ENCODE results near the gene CDKN2D.
"Not testable (repeated sequence)": the region's sequence is repeated elsewhere in the genome, so short reads cannot be mapped to it uniquely, and the experiment has no call there.

Gene CDKN2D

GRCh38 chr19:10553943-10554381 lies 14.8 kb downstream of the CDKN2D start:
- DNase-seq (ENCODE audit: low read depth in 1 of 2, low spot score in 1 of 2) = no peak
- in situ Hi-C loops (cut with HindIII; ENCODE audit: low pct_unique_long_range_greater_than_20kb, low sequenced_read_pairs) = no loop called here
- no peak for TF ChIP-seq JUND (IDR thresholded peaks at IDR 0.05; ENCODE audit: low read depth)

GRCh38 chr19:10553087-10553667 lies 15.6 kb downstream of the CDKN2D start:
- no peak for DNase-seq (ENCODE audit: low read depth in 1 of 2, low spot score in 1 of 2)
- no peak for TF ChIP-seq JUND (IDR thresholded peaks at IDR 0.05; ENCODE audit: low read depth)
- in situ Hi-C loops (cut with HindIII; ENCODE audit: low pct_unique_long_range_greater_than_20kb, low sequenced_read_pairs) = no loop called here

- in situ Hi-C loops (cut with HindIII; ENCODE audit: low pct_unique_long_range_greater_than_20kb, low sequenced_read_pairs) = no loop called here
- peak; percentile 45 to 56 for DNase-seq (ENCODE audit: low read depth in 1 of 2, low spot score in 1 of 2)
- TF ChIP-seq JUND (IDR thresholded peaks at IDR 0.05; ENCODE audit: low read depth) = no peak
Observed at GRCh38 chr19:10552510-10553053, 16.2 kb downstream of the CDKN2D start.

- DNase-seq (ENCODE audit: low read depth in 1 of 2, low spot score in 1 of 2) = peak in 1 of 2 experiments; percentile 76
- no peak for TF ChIP-seq JUND (IDR thresholded peaks at IDR 0.05; ENCODE audit: low read depth)
- in situ Hi-C loops (cut with HindIII; ENCODE audit: low pct_unique_long_range_greater_than_20kb, low sequenced_read_pairs) = no loop called here
Observed at GRCh38 chr19:10551698-10552301, 17.0 kb downstream of the CDKN2D start.

GRCh38 chr19:10551006-10551405 lies 17.8 kb downstream of the CDKN2D start:
- DNase-seq (ENCODE audit: low read depth in 1 of 2, low spot score in 1 of 2); in situ Hi-C loops (cut with HindIII; ENCODE audit: low pct_unique_long_range_greater_than_20kb, low sequenced_read_pairs): not testable (repeated sequence)

GRCh38 chr19:10550336-10550735 lies 18.4 kb downstream of the CDKN2D start:
- TF ChIP-seq JUND (IDR thresholded peaks at IDR 0.05; ENCODE audit: low read depth) = no peak
- no peak for DNase-seq (ENCODE audit: low read depth in 1 of 2, low spot score in 1 of 2)
- in situ Hi-C loops (cut with HindIII; ENCODE audit: low pct_unique_long_range_greater_than_20kb, low sequenced_read_pairs) = no loop called here

GRCh38 chr19:10549733-10550132 lies 19.0 kb downstream of the CDKN2D start:
- no peak for DNase-seq (ENCODE audit: low read depth in 1 of 2, low spot score in 1 of 2)
- in situ Hi-C loops (cut with HindIII; ENCODE audit: low pct_unique_long_range_greater_than_20kb, low sequenced_read_pairs) = no loop called here
- TF ChIP-seq JUND (IDR thresholded peaks at IDR 0.05; ENCODE audit: low read depth) = no peak

GRCh38 chr19:10548746-10549276 lies 20.0 kb downstream of the CDKN2D start:
- TF ChIP-seq JUND (IDR thresholded peaks at IDR 0.05; ENCODE audit: low read depth) = no peak
- in situ Hi-C loops (cut with HindIII; ENCODE audit: low pct_unique_long_range_greater_than_20kb, low sequenced_read_pairs) = no loop called here
- DNase-seq (ENCODE audit: low read depth in 1 of 2, low spot score in 1 of 2) = no peak

- TF ChIP-seq JUND (IDR thresholded peaks at IDR 0.05; ENCODE audit: low read depth) = no peak
- in situ Hi-C loops (cut with HindIII; ENCODE audit: low pct_unique_long_range_greater_than_20kb, low sequenced_read_pairs) = no loop called here
- DNase-seq (ENCODE audit: low read depth in 1 of 2, low spot score in 1 of 2) = no peak
Observed at GRCh38 chr19:10546817-10547216, 22.0 kb downstream of the CDKN2D start.

GRCh38 chr19:10544753-10545251 lies 24.0 kb downstream of the CDKN2D start:
- no peak for TF ChIP-seq JUND (IDR thresholded peaks at IDR 0.05; ENCODE audit: low read depth)

GRCh38 chr19:10544242-10544752 lies 24.5 kb downstream of the CDKN2D start:
- no peak for TF ChIP-seq JUND (IDR thresholded peaks at IDR 0.05; ENCODE audit: low read depth)
- no peak for DNase-seq (ENCODE audit: low read depth in 1 of 2, low spot score in 1 of 2)
- in situ Hi-C loops (cut with HindIII; ENCODE audit: low pct_unique_long_range_greater_than_20kb, low sequenced_read_pairs) = no loop called here

More at GRCh38 chr19:10544753-10545251, 24.0 kb downstream of the CDKN2D start:
- in situ Hi-C loops (cut with HindIII; ENCODE audit: low pct_unique_long_range_greater_than_20kb, low sequenced_read_pairs) = no loop called here
- DNase-seq (ENCODE audit: low read depth in 1 of 2, low spot score in 1 of 2) = no peak

GRCh38 chr19:10543420-10544241 lies 25.1 kb downstream of the CDKN2D start, which contains the start of gene ATG4D:
Gene ATG4D (plus strand): TSS chr19:10543904. CDS start chr19:10544091, 187 bp downstream.
- in situ Hi-C loops (cut with HindIII; ENCODE audit: low pct_unique_long_range_greater_than_20kb, low sequenced_read_pairs) = no loop called here
- DNase-seq (ENCODE audit: low read depth in 1 of 2, low spot score in 1 of 2) = peak; percentile 83 to 89
- no peak for TF ChIP-seq JUND (IDR thresholded peaks at IDR 0.05; ENCODE audit: low read depth)
